PC-3 (cell line): Measurements from ENCODE around the gene OR5L1. TPM values are rescaled to one million over a fixed set of nuclear protein-coding genes. Genes with fewer than 3 reads are reported as not detected.

Experiments used
- ATAC-seq: fragments of 200-7000 bp; cut with Tn5 transposase; 2 replicates; pipeline ENCODE4 v1.9.1; 2020; ENCODE audit warnings: mild to moderate bottlenecking, moderate library complexity
- BruUV-seq: library from RNA; stranded (reverse); fragments of 400-500 nt; replicated peaks from 2 replicates; lab custom pipeline; 2021; lab: Mats Ljungman, UMichigan
- CTCF ChIA-PET: fragments of 300-600 bp; sonication (Branson Sonifier 250); formaldehyde crosslinking; loops from one replicate; lab custom pipeline; 2022; ENCODE audit warnings: antibody characterized with exemption; lab: Charles Lee
- POLR2A ChIA-PET: fragments of 300-600 bp; sonication (Branson Sonifier 250); formaldehyde crosslinking; loops from one replicate; lab custom pipeline; 2022; ENCODE audit warnings: antibody characterized with exemption; ENCODE audit not compliant: unreplicated experiment; lab: Charles Lee
- DNase-seq: peaks from one replicate; pipeline ENCODE4 v3.0.0-alpha.2; 2015
- H2AFZ ChIP-seq: fragments of 300-600 bp; sonication (generic); 2 replicates; pipeline ENCODE4 v1.6.0; 2016; ENCODE audit warnings: antibody characterized with exemption, low read length
- H3F3A ChIP-seq: fragments of 300-600 bp; sonication (generic); one replicate; pipeline ENCODE4 v1.6.0; 2017; ENCODE audit warnings: antibody characterized with exemption, low read length, control low read depth, mild to moderate bottlenecking; ENCODE audit not compliant: unreplicated experiment
- H3K27ac ChIP-seq: fragments of 300-600 bp; sonication (generic); 2 replicates; pipeline ENCODE4 v1.5.1; 2016; ENCODE audit warnings: mild to moderate bottlenecking, low read length
- H3K27me3 ChIP-seq: fragments of 300-600 bp; sonication (generic); 2 replicates; pipeline ENCODE4 v1.6.1; 2016; ENCODE audit warnings: low read length, mixed read lengths
- H3K36me3 ChIP-seq: fragments of 300-600 bp; sonication (generic); 2 replicates; pipeline ENCODE4 v1.6.1; 2016; ENCODE audit warnings: low read depth, mixed run types, low read length, mixed read lengths
- H3K4me1 ChIP-seq: fragments of 300-600 bp; sonication (generic); 2 replicates; pipeline ENCODE4 v1.5.1; 2016; ENCODE audit warnings: low read length; ENCODE audit not compliant: insufficient read depth
- H3K4me2 ChIP-seq: fragments of 300-600 bp; sonication (generic); 2 replicates; pipeline ENCODE4 v1.6.0; 2016; ENCODE audit warnings: low read length
- H3K4me3 ChIP-seq: fragments of 300-600 bp; sonication (generic); 2 replicates; pipeline ENCODE4 v1.5.1; 2016; ENCODE audit warnings: mild to moderate bottlenecking, low read length, mixed read lengths
- H3K79me2 ChIP-seq: fragments of 300-600 bp; sonication (generic); 2 replicates; pipeline ENCODE4 v1.6.1; 2017; ENCODE audit warnings: low read length, mixed read lengths
- H3K9ac ChIP-seq: fragments of 300-600 bp; sonication (generic); 2 replicates; pipeline ENCODE4 v1.6.0; 2016; ENCODE audit warnings: mild to moderate bottlenecking, low read length
- H3K9me2 ChIP-seq: fragments of 300-600 bp; sonication (generic); replicated peaks from 2 replicates; pipeline ENCODE4 v1.6.1; 2016; ENCODE audit warnings: mixed run types, low read length, mixed read lengths
- H3K9me3 ChIP-seq: fragments of 300-600 bp; sonication (generic); 2 replicates; pipeline ENCODE4 v1.6.1; 2016; ENCODE audit warnings: low read length, mixed read lengths
- H4K20me1 ChIP-seq: fragments of 300-600 bp; sonication (generic); 2 replicates; pipeline ENCODE4 v1.6.1; 2016; ENCODE audit warnings: low read length, mixed read lengths
- CTCF ChIP-seq: fragments of 300-600 bp; sonication (generic); conservative IDR thresholded peaks from 2 replicates; pipeline ENCODE4 v1.5.1; 2017; ENCODE audit warnings: antibody characterized with exemption, low read depth, mild to moderate bottlenecking, low read length
- EZH2 ChIP-seq: fragments of 300-600 bp; sonication (generic); IDR thresholded peaks from one replicate; pipeline ENCODE4 v1.6.1; 2017; ENCODE audit warnings: antibody characterized with exemption, mild to moderate bottlenecking, low read length; ENCODE audit not compliant: unreplicated experiment
- EZH2phosphoT487 ChIP-seq: fragments of 300-600 bp; sonication (generic); IDR thresholded peaks from 2 replicates; pipeline ENCODE4 v1.6.1; 2018; ENCODE audit warnings: mild to moderate bottlenecking, antibody characterized with exemption, low read length, borderline replicate concordance
- intact Hi-C: fragments of 100-400 bp; cut with micrococcal nuclease; formaldehyde crosslinking; loops from 2 replicates; pipeline ENCODE4 v1.9.0; 2023
- total RNA-seq: library from RNA; depleted of rRNA; stranded (reverse); fragments of >200 nt; gene quantifications from 2 replicates; pipeline ENCODE4 v1.2.3, GENCODE V29; 2014

Gene OR5L1
- total RNA-seq, 1 experiment from 2014 or later = not detected

GRCh38 chr11:55806248-55806647, 4.9 kb upstream of the OR5L1 start:
- ChIA-PET POLR2A (no interaction called here), CTCF (no interaction called here)
- H3K36me3 ChIP-seq = no peaks in the 10 kb centered on the region
- no peaks in the 10 kb centered on the region for H3K27me3 ChIP-seq
- no peak overlapping the region for H3K27ac ChIP-seq
- peaks cover 28% of the 10 kb centered on the region for H3K9me3 ChIP-seq
- H3K4me1 ChIP-seq = no peaks in the 10 kb centered on the region
- ATAC-seq = no peak
- no peak overlapping the region for H3K9ac ChIP-seq
- H3K79me2 ChIP-seq = no peaks in the 10 kb centered on the region
- DNase-seq = no peak
- no peaks in the 10 kb centered on the region for H3K9me2 ChIP-seq
- no peak for TF ChIP-seq EZH2phosphoT487
- no peak for TF ChIP-seq EZH2
- TF ChIP-seq CTCF = no peak
- H3K4me2 ChIP-seq = no peak overlapping the region
- no TSS peak for BruUV-seq
- no peak overlapping the region for H2AFZ ChIP-seq
- H4K20me1 ChIP-seq = no peaks in the 10 kb centered on the region
- H3K4me3 ChIP-seq = no peak overlapping the region
- intact Hi-C loops = no loop called here
- H3F3A ChIP-seq = no peaks in the 10 kb centered on the region

- ChIA-PET POLR2A (no interaction called here), CTCF (no interaction called here)
- Histone ChIP-seq H3K4me2 (no peak within 1 kb of the TSS), H3F3A (no peaks in the 10 kb centered on the region), H3K4me1 (no peaks in the 10 kb centered on the region), H3K9me2 (no peaks in the 10 kb centered on the region), H3K36me3 (no peaks in the 10 kb centered on the region), H2AFZ (no peak within 1 kb of the TSS), H3K9ac (no peak within 1 kb of the TSS), H3K27me3 (peaks cover 9% of the 10 kb centered on the region; the same call in 1 of the 2 replicates), H3K27ac (no peak within 1 kb of the TSS), H3K4me3 (no peak within 1 kb of the TSS), H3K79me2 (no peaks in the 10 kb centered on the region), H4K20me1 (no peaks in the 10 kb centered on the region), H3K9me3 (0 out of 2 replicates have a peak, but pooled peaks cover 8% of the 10 kb centered on the region)
- no peak for DNase-seq
- no peak for ATAC-seq
- intact Hi-C loops = no loop called here
- TF ChIP-seq EZH2 = no peak
- no peak for TF ChIP-seq CTCF
- no peak for TF ChIP-seq EZH2phosphoT487
- no TSS peak for BruUV-seq
Measured at GRCh38 chr11:55819330-55819729, 8.2 kb downstream of the OR5L1 start, which contains the start of gene OR5D18. Gene OR5D18 (plus strand): TSS chr11:55819630. CDS start chr11:55819630, 0 bp downstream.

GRCh38 chr11:55826919-55827318, 15.8 kb downstream of the OR5L1 start, which contains the start of gene OR5L2:
Gene OR5L2 (plus strand): TSS chr11:55827219. CDS start chr11:55827219, 0 bp downstream.
- Histone ChIP-seq H3K9me3 (0 out of 2 replicates have a peak, but pooled peaks cover 4% of the 10 kb centered on the region), H3K79me2 (no peaks in the 10 kb centered on the region), H3K27me3 (no peaks in the 10 kb centered on the region), H3K4me3 (no peak within 1 kb of the TSS), H3K4me1 (no peaks in the 10 kb centered on the region), H3K4me2 (no peak within 1 kb of the TSS), H3K36me3 (no peaks in the 10 kb centered on the region), H2AFZ (no peak within 1 kb of the TSS), H3K27ac (no peak within 1 kb of the TSS), H3K9ac (no peak within 1 kb of the TSS), H3F3A (no peaks in the 10 kb centered on the region), H4K20me1 (no peaks in the 10 kb centered on the region), H3K9me2 (no peaks in the 10 kb centered on the region)
- TF ChIP-seq EZH2phosphoT487 (no peak), CTCF (no peak), EZH2 (no peak)
- CTCF ChIA-PET = no interaction called here
- no peak for ATAC-seq
- BruUV-seq = no TSS peak
- intact Hi-C loops = no loop called here
- POLR2A ChIA-PET = no interaction called here
- DNase-seq = no peak
